HG03045 (cell line): Measurements from ENCODE around the gene CDK11B.
"Not testable (repeated sequence)": the region's sequence is repeated elsewhere in the genome, so short reads cannot be mapped to it uniquely, and the experiment has no call there.

ENCODE experiments used
- ATAC-seq: cut with Tn5 transposase; IDR thresholded peaks from one replicate; pipeline ENCODE4 v1.9.1; 2021; ENCODE audit warnings: mild to moderate bottlenecking, moderate library complexity; ENCODE audit not compliant: unreplicated experiment

The CDK11B gene

GRCh38 chr1:1600861-1601563, 57.8 kb downstream of the CDK11B start:
- no peak for ATAC-seq

GRCh38 chr1:1599935-1600860, 58.6 kb downstream of the CDK11B start, which contains the start of gene FNDC10:
TSS of gene FNDC10 (minus strand) at chr1:1600135. CDS start at chr1:1600015, 120 bp downstream.
- ATAC-seq, result no peak

DNA sequence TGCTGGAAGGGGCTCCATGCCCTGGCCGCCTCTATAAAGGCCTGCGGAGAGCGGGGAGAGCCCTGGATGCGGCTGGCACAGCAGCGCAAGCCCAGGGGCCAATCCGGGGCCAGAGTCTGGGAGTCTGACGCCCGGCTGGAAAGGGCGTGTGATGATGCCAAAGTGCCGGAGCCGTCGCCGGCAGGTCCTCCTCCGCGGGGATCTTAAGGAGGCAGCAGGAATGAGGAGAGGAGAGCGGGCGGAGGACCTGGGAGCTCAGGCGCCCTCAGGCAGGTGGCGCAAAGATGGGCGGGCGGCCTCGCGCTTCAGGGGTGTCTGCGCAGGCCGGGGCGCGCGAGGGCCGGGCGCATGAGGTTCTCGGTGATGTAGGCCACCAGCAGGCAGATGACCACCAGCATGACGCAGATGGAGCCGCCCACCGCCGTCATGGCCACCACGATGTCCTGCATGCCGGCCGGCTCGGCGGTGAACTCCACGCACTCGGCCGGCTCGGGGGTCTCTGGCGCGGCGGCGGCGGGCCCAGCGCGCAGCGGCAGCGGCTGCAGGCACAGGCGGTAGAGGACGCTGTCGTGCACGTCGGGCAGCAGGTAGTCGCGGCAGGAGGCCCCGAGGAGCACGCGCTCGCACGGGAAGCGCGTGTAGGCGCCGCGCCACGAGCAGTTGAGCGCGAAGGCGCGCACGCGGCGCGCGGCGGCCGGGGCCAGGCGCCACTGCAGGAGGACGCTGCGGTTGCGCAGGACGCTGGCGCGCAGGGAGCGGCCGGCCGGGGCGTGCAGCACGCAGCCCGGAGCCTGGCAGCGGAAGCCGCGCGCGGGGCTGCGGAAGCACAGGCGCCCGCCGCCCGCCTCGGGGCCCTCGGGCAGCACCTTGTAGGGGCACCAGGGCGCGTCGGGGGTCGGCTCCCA, 59.5 kb downstream of the CDK11B start:
- no peak for ATAC-seq

DNA sequence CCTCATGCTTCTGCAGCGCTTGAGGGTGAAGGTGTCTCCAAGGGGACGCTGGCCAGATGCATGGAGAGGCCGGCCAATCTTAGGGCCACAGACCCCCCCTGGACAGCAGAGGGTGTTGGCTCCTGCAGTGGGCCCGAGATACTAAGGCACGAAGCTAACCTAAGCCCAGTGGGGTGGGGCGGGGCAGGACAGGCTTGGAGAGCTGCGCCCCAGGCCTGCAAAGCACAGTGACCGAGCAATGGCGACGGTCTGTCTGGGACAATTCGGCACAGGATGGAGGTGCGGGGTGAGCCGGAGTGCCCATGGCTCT, 60.1 kb downstream of the CDK11B start:
- ATAC-seq, result no peak

- ATAC-seq, result no peak
Observed at GRCh38 chr1:1598051-1598719, 60.6 kb downstream of the CDK11B start.

DNA sequence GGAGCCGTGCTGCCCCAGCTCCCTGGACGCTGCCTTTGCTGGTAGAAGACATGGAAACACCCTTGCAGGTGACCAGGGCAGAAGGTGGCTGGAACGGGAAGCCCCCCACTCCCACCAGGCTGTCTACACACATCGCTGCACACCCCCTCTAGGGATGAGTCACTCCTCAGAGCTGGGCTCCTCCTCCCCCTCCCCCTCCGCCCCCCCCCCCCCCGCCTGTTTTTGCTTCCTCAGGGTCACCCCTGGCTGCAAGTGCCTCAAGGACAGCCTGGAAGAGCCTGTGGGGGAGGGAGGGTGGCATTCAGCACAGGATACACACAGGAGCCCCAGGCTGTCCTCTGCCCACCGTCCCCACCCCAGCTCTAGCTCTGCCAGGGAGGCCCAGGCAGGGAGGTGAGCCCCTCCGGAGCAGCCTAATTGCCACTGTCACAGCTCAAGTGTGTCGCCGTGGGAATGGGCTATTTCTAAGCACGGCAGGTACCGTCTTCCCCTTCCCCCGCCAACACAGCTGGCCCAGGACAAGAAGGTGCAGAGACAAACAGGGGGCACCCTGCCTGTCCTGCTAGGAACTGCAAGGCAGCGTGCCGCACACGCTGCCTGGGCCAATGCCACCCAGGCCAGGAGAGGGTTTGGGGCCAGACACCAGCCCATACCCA, 61.4 kb downstream of the CDK11B start:
- ATAC-seq, result no peak

DNA sequence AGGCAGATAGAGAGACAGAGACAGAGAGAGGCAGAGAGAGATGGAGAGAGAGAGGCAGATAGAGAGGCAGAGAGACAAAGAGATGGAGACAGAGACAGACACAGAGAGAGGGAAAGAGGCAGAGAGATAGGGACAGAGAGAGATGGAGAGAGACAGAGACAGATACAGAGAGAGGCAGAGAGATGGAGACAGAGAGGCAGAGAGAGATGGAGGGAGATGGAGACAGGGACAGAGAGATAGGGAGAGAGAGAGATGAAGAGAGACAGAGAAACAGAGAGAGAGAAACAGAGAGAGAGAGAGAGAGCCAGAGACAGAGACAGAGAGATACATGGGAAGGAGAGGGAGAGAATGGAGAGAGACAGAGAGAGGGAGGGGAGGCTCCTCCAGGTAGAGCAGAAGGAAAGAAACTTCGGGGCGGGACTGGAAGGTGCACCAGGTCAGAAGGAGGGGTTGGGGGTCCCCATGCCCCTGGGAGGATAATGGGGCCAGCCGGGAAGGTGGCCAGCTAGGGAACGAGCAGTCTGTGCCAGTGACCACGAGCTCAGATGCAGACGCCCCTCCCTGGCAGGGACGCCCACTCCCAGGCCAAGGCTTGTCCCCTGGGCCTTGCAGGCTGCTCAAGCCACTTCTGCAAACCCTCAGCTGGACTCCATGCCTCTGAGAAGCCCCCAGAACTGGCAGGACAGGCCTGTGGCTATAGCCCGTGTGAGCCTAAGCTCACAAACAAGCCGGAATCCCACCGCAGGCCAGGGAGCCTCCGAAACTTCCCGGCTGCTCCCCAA, 62.1 kb downstream of the CDK11B start:
- ATAC-seq, result no peak

- ATAC-seq, result not testable (repeated sequence)
Observed at GRCh38 chr1:1595341-1595740, 63.5 kb downstream of the CDK11B start.

- ATAC-seq, result no peak
Observed at GRCh38 chr1:1594602-1595260, 64.1 kb downstream of the CDK11B start.

GRCh38 chr1:1593834-1594601, 64.8 kb downstream of the CDK11B start:
- no peak for ATAC-seq

DNA sequence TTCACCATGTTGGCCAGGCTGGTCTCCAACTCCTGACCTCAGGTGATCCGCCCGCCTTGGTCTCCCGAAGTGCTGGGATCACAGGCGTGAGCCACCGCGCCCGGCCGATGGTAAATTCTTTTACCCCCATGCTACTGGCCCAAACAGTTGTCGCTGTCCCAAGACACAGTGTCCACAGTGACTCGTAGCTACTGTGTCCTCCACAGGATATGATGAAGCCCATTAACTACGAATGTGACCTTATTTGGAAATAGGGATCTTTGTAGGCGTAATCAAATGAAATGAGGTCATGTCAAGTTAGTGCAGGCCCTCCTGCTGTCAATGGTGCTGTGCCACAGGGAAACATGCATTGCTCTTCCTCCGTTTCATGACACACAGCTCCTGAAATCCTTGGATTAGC, 67.4 kb downstream of the CDK11B start:
- no peak for ATAC-seq
